Astrocyte (in vitro differentiated cells and primary cell): ENCODE results near the gene DDX60. TPM values are rescaled to one million over a fixed set of nuclear protein-coding genes. Genes with fewer than 3 reads are reported as not detected.
A peak's percentile ranks its signal among the peaks of the same experiment; 100 is the strongest.

Experiments used
- DNase-seq: peaks from one replicate; pipeline ENCODE4 v3.0.0-alpha.2; 2010; ENCODE audit warnings: low read depth
- FAIRE-seq: peaks from 2 replicates; lab custom pipeline; 2011; peaks lifted over from hg19 to GRCh38; lab: Jason Lieb, UNC
- H2AFZ ChIP-seq: 2 replicates; pipeline ENCODE4 v1.6.0; 2012; ENCODE audit warnings: low read depth, low read length, inconsistent platforms
- H3K27ac ChIP-seq: 2 replicates; pipeline ENCODE4 v1.5.1; 2011; ENCODE audit warnings: low read depth, low read length, inconsistent platforms
- H3K27me3 ChIP-seq: 2 replicates; pipeline ENCODE4 v1.6.0; 2011; ENCODE audit warnings: low read length, inconsistent platforms; ENCODE audit not compliant: insufficient read depth
- H3K36me3 ChIP-seq: 2 replicates; pipeline ENCODE4 v1.5.1; 2011; ENCODE audit warnings: low read length, inconsistent platforms; ENCODE audit not compliant: insufficient read depth
- H3K4me1 ChIP-seq: 2 replicates; pipeline ENCODE4 v1.5.1; 2011; ENCODE audit warnings: low read length, inconsistent platforms; ENCODE audit not compliant: insufficient read depth
- H3K4me2 ChIP-seq: 2 replicates; pipeline ENCODE4 v1.6.0; 2012; ENCODE audit warnings: low read length, inconsistent platforms
- H3K4me3 ChIP-seq: 2 replicates; pipeline ENCODE4 v1.5.1; 2011; ENCODE audit warnings: low read depth, mild to moderate bottlenecking, low read length, inconsistent platforms; ENCODE audit not compliant: insufficient read depth
- H3K79me2 ChIP-seq: 2 replicates; pipeline ENCODE4 v1.6.0; 2012; ENCODE audit warnings: mild to moderate bottlenecking, low read length, inconsistent platforms; ENCODE audit not compliant: insufficient read depth
- H3K9ac ChIP-seq: 2 replicates; pipeline ENCODE4 v1.6.0; 2012; ENCODE audit warnings: mild to moderate bottlenecking, low read length, inconsistent platforms
- H3K9me3 ChIP-seq: 2 replicates; pipeline ENCODE4 v1.5.1; 2012; ENCODE audit warnings: low read depth, mild to moderate bottlenecking, low read length, inconsistent platforms; ENCODE audit not compliant: insufficient read depth
- H4K20me1 ChIP-seq: 2 replicates; pipeline ENCODE4 v1.6.0; 2012; ENCODE audit warnings: low read length, inconsistent platforms; ENCODE audit not compliant: insufficient read depth
- H3K27ac Mint-ChIP-seq: one replicate; pipeline ENCODE4 v1.8.0; 2021; ENCODE audit warnings: mild to moderate bottlenecking, mixed read lengths; ENCODE audit not compliant: unreplicated experiment
- H3K27me3 Mint-ChIP-seq: one replicate; pipeline ENCODE4 v1.8.0; 2021; ENCODE audit warnings: low read depth, mixed read lengths; ENCODE audit not compliant: unreplicated experiment
- H3K36me3 Mint-ChIP-seq: one replicate; pipeline ENCODE4 v1.8.0; 2021; ENCODE audit warnings: low read depth, mixed read lengths; ENCODE audit not compliant: unreplicated experiment
- H3K4me1 Mint-ChIP-seq: one replicate; pipeline ENCODE4 v1.8.0; 2021; ENCODE audit warnings: low read depth, mixed read lengths; ENCODE audit not compliant: unreplicated experiment
- H3K4me3 Mint-ChIP-seq: one replicate; pipeline ENCODE4 v1.8.0; 2021; ENCODE audit warnings: mild to moderate bottlenecking, moderate library complexity, mixed read lengths; ENCODE audit not compliant: unreplicated experiment
- H3K9me3 Mint-ChIP-seq: one replicate; pipeline ENCODE4 v1.8.0; 2021; ENCODE audit warnings: mild to moderate bottlenecking, mixed read lengths; ENCODE audit not compliant: unreplicated experiment
- EZH2 ChIP-seq: IDR thresholded peaks from 2 replicates; pipeline ENCODE4 v1.6.1; 2012; ENCODE audit warnings: mild to moderate bottlenecking, low read length, inconsistent platforms; ENCODE audit not compliant: insufficient read depth
- total RNA-seq: library from RNA; stranded (reverse); gene quantifications from 2 replicates; pipeline ENCODE4 v1.2.1, GENCODE V29; 2021
- TF ChIP-seq, protein P1 (sequence below): IDR thresholded peaks from 2 replicates; pipeline ENCODE4 v1.5.1; 2011; ENCODE audit warnings: low read depth, mild to moderate bottlenecking, inconsistent platforms, low read length, moderate library complexity; ENCODE audit not compliant: insufficient read depth

The DDX60 gene
- total RNA-seq, 1 donor from 2014 or later = 44.0 TPM

DNA sequence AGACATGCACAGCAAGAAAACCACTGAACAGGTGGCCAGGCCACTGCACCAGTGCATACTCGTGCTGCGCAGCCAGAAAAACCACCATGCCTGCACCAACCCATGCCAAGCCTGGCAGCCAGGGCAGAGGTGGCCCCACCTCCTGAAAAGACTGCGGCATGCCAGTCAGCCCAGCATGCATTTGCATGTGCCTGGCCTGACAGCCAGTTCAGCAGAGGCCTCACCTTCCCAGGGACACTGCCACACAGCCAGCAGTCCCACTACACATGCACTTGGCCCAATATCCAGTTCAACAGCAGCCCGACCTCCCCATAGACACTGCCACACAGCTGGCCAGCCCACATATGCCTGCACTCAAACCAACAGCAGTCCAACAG lies 43.5 kb upstream of the DDX60 start:
- no peak overlapping the region for H3K27ac ChIP-seq
- TF ChIP-seq EZH2 = no peak
- TF ChIP-seq, protein P1, sequence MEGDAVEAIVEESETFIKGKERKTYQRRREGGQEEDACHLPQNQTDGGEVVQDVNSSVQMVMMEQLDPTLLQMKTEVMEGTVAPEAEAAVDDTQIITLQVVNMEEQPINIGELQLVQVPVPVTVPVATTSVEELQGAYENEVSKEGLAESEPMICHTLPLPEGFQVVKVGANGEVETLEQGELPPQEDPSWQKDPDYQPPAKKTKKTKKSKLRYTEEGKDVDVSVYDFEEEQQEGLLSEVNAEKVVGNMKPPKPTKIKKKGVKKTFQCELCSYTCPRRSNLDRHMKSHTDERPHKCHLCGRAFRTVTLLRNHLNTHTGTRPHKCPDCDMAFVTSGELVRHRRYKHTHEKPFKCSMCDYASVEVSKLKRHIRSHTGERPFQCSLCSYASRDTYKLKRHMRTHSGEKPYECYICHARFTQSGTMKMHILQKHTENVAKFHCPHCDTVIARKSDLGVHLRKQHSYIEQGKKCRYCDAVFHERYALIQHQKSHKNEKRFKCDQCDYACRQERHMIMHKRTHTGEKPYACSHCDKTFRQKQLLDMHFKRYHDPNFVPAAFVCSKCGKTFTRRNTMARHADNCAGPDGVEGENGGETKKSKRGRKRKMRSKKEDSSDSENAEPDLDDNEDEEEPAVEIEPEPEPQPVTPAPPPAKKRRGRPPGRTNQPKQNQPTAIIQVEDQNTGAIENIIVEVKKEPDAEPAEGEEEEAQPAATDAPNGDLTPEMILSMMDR = no peak
- H3K4me3 ChIP-seq = no peak overlapping the region
- FAIRE-seq = no peak
- Mint-ChIP-seq H3K36me3 (peaks cover 53% of the 10 kb centered on the region), H3K4me1 (peaks cover 3% of the 10 kb centered on the region), H3K27ac (no peak overlapping the region), H3K9me3 (peaks cover 5% of the 10 kb centered on the region), H3K27me3 (no peaks in the 10 kb centered on the region), H3K4me3 (no peak overlapping the region)
- no peak overlapping the region for H2AFZ ChIP-seq
- H3K9ac ChIP-seq = no peak overlapping the region
- H3K4me1 ChIP-seq = peaks cover 4% of the 10 kb centered on the region
- H3K79me2 ChIP-seq = no peaks in the 10 kb centered on the region
- no peak for DNase-seq
- peaks cover 4% of the 10 kb centered on the region for H3K36me3 ChIP-seq
- no peak overlapping the region for H3K4me2 ChIP-seq
- no peaks in the 10 kb centered on the region for H3K9me3 ChIP-seq
- H4K20me1 ChIP-seq = no peaks in the 10 kb centered on the region
- H3K27me3 ChIP-seq = no peaks in the 10 kb centered on the region

DNA sequence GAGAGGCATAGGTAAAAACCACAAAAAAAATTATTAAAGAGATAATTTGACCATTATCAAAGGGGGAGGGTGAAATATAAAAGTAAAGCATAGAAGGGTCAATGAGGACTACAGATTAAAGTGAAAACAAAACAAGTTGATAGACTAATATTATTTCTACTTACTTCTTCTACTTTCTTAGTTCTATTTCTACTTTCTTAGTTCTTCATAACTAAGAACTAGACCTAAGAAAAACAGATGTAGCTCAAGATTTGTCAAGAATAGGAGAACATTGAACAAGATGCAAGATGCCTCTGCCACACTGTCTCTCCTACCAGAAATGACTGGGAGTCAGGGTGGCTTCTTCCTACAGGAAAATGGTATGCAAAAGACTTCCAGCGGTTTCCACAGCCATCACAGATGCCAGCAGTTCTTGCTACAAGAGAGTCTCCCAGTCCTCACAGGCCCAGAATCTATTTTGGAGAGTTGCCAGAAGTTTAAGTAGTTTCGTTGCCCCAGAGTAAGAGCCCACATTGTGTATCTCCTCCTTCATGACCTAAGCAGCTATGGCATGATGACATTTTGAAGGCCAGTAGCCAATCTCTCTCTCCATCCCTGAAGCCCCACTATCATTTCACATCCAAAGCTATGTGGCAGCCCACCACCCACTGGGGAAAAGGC lies 42.9 kb upstream of the DDX60 start:
- Mint-ChIP-seq H3K4me1 (peaks cover 3% of the 10 kb centered on the region), H3K9me3 (peaks cover 7% of the 10 kb centered on the region), H3K27me3 (no peaks in the 10 kb centered on the region), H3K36me3 (peaks cover 52% of the 10 kb centered on the region), H3K4me3 (no peak overlapping the region), H3K27ac (no peak overlapping the region)
- no peaks in the 10 kb centered on the region for H3K79me2 ChIP-seq
- no peak overlapping the region for H3K4me3 ChIP-seq
- H2AFZ ChIP-seq = no peak overlapping the region
- TF ChIP-seq, protein P1 = no peak
- TF ChIP-seq EZH2 = no peak
- H3K9ac ChIP-seq = no peak overlapping the region
- no peaks in the 10 kb centered on the region for H3K27me3 ChIP-seq
- peaks cover 4% of the 10 kb centered on the region for H3K4me1 ChIP-seq
- no peaks in the 10 kb centered on the region for H4K20me1 ChIP-seq
- no peaks in the 10 kb centered on the region for H3K9me3 ChIP-seq
- H3K27ac ChIP-seq = no peak overlapping the region
- H3K36me3 ChIP-seq = peaks cover 4% of the 10 kb centered on the region
- no peak for FAIRE-seq
- H3K4me2 ChIP-seq = no peak overlapping the region
- DNase-seq = no peak

DNA sequence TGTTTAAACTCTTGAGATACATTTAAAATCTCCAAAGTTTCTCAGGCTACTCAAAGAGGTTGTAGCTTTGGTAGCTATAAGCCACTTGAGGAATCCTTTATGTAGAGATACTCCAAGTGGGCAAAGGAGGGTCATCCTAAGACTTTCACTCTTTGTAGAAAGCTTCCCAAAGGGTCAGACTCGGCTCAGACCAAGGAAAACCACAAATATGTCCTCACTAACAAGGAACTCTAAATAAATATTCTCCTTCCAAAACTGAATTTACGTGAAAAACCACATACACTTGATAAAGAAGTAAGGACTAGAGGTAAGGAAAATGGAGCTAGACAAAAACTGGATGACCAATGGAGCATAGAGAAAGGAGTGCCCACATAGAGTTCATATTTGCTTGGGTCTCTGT lies 41.7 kb upstream of the DDX60 start:
- Mint-ChIP-seq H3K4me1 (peaks cover 3% of the 10 kb centered on the region), H3K36me3 (peaks cover 49% of the 10 kb centered on the region), H3K4me3 (no peak overlapping the region), H3K9me3 (peaks cover 5% of the 10 kb centered on the region), H3K27me3 (no peaks in the 10 kb centered on the region), H3K27ac (no peak overlapping the region)
- Histone ChIP-seq H3K4me2 (no peak overlapping the region), H3K9me3 (no peaks in the 10 kb centered on the region), H3K4me1 (peaks cover 4% of the 10 kb centered on the region), H3K27me3 (no peaks in the 10 kb centered on the region), H3K79me2 (no peaks in the 10 kb centered on the region), H2AFZ (no peak overlapping the region), H3K36me3 (peaks cover 4% of the 10 kb centered on the region), H4K20me1 (no peaks in the 10 kb centered on the region), H3K9ac (no peak overlapping the region), H3K4me3 (no peak overlapping the region), H3K27ac (no peak overlapping the region)
- DNase-seq = peak; percentile 59
- FAIRE-seq = no peak
- TF ChIP-seq, protein P1 = no peak
- no peak for TF ChIP-seq EZH2
